RWPE2 (cell line): ENCODE data around the gene ACIN1.

Experiments
- ATAC-seq: fragments of 200-7000 bp; cut with Tn5 transposase; 3 replicates; pipeline ENCODE4 v1.9.1; 2021; ENCODE audit warnings: low read depth
- DNase-seq: peaks from one replicate; pipeline ENCODE4 v3.0.0-alpha.2; 2020; ENCODE audit warnings: low spot score
- H3K27ac ChIP-seq: fragments of 450-650 bp; 2 replicates; pipeline ENCODE4 v1.5.1; 2017; ENCODE audit warnings: mild to moderate bottlenecking; ENCODE audit not compliant: poor library complexity, severe bottlenecking
- H3K27me3 ChIP-seq: fragments of 250-450 bp; sonication (Bioruptor Pico); 2 replicates; pipeline ENCODE4 v1.5.1; 2021; ENCODE audit warnings: mild to moderate bottlenecking, moderate library complexity; ENCODE audit not compliant: insufficient read depth, poor library complexity, severe bottlenecking
- H3K36me3 ChIP-seq: fragments of 250-450 bp; sonication (Bioruptor Pico); 2 replicates; pipeline ENCODE4 v1.5.1; 2020; ENCODE audit warnings: low read depth, mild to moderate bottlenecking, moderate library complexity
- H3K4me1 ChIP-seq: fragments of 250-450 bp; sonication (Bioruptor Pico); 2 replicates; pipeline ENCODE4 v1.5.1; 2021; ENCODE audit warnings: mild to moderate bottlenecking, moderate library complexity; ENCODE audit not compliant: insufficient read depth, poor library complexity, severe bottlenecking
- H3K4me3 ChIP-seq: fragments of 250-450 bp; sonication (Bioruptor Pico); 2 replicates; pipeline ENCODE4 v1.5.1; 2021; ENCODE audit warnings: mild to moderate bottlenecking, moderate library complexity; ENCODE audit not compliant: severe bottlenecking
- H3K9me3 ChIP-seq: fragments of 250-450 bp; sonication (Bioruptor Pico); 2 replicates; pipeline ENCODE4 v1.5.1; 2021; ENCODE audit warnings: mild to moderate bottlenecking, moderate library complexity; ENCODE audit not compliant: severe bottlenecking
- TF ChIP-seq, protein P1 (sequence below): fragments of 450-650 bp; IDR thresholded peaks from one replicate; pipeline ENCODE4 v1.5.1; 2017; ENCODE audit warnings: mild to moderate bottlenecking, moderate library complexity; ENCODE audit not compliant: poor library complexity, severe bottlenecking

ACIN1 gene

DNA sequence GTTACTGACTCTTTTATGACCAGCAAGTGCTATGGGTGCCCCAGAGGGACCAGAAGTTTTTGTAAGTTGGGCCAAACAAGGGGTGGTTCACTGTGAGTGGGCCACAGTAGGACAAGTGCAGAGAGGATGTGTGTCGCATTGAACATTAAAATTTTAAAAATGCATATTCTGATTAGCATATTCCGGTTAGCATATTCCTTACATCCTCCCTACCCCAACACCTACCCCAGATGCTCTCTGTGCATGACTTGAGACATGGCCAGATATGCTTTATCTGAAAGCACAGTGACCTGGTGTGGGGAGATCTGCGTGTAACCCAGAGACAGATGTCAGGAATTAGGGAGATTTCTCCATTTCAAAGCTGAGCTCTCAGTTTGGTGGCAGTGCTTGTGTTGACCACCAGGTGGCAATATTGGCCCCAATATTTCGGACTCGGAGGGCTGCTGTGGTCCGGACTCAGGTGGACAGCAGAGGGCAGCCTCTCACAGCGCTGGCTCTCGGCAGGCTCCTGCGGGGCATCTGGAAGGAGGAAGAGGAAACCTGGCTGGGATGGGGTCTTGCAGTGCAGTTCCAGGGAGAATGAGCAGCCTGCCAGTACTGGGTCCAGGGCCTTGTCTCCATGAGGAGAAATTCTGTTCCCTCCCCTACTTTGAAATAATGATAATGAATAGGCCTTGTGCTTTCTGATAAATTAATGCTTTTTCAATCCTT lies 25.8 kb upstream of the ACIN1 start:
- H3K4me1 ChIP-seq: peaks cover 10% of the 10 kb centered on the region
- no peak for DNase-seq
- no peaks in the 10 kb centered on the region for H3K27me3 ChIP-seq
- TF ChIP-seq, protein P1, sequence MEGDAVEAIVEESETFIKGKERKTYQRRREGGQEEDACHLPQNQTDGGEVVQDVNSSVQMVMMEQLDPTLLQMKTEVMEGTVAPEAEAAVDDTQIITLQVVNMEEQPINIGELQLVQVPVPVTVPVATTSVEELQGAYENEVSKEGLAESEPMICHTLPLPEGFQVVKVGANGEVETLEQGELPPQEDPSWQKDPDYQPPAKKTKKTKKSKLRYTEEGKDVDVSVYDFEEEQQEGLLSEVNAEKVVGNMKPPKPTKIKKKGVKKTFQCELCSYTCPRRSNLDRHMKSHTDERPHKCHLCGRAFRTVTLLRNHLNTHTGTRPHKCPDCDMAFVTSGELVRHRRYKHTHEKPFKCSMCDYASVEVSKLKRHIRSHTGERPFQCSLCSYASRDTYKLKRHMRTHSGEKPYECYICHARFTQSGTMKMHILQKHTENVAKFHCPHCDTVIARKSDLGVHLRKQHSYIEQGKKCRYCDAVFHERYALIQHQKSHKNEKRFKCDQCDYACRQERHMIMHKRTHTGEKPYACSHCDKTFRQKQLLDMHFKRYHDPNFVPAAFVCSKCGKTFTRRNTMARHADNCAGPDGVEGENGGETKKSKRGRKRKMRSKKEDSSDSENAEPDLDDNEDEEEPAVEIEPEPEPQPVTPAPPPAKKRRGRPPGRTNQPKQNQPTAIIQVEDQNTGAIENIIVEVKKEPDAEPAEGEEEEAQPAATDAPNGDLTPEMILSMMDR: peak; percentile 100
- H3K9me3 ChIP-seq: no peaks in the 10 kb centered on the region
- no peak overlapping the region for H3K4me3 ChIP-seq
- H3K27ac ChIP-seq: no peak overlapping the region
- ATAC-seq: peak; percentile 86
- H3K36me3 ChIP-seq: no peaks in the 10 kb centered on the region

DNA sequence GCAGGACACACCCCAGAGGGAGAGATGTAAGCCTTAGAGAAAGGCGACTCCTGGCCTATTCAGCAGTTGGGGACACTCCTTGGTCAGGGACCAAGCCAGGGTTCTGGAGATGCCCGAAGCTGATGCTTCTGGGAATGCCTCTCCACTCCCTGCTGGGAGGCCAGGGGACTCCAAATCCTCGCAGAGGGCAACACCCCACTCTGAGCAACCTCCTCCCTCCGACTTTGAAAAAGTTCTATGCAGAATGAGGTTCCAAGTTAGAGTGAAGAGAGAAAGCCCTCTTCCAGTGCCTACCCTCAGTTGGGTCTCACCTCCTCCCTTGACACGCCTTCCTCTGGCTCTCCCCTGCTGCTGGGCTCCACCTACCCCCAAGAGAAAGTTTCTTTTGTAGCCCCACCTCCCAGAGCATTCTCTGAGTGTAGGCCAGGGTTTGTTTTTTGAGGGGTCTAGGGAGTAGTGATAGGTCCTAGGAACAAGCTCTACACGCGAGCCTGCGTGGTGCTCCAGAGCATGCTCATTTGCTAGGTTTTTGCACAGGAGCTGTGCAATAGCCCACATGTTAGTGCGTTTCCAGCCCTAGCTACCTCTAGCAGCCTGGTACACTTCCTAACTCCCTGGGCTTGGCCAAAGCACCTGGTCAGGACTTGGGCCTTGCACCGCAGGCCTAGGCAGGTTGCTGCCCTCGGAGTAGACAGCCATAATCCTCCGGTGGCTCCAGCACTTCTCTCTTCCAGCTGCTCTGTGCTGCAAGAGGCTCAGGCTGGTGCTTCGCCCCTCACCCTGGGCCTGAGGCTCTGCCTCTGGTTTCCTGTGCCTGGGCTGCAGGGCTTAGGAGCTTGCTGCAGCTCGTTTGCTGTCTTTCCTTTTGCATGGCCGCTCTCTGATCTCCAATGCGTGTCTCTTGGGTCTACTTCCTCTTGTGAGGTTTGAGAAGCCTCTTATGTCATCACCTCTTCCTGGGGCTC lies 24.7 kb upstream of the ACIN1 start:
- Histone ChIP-seq H3K36me3 (no peaks in the 10 kb centered on the region), H3K27me3 (no peaks in the 10 kb centered on the region), H3K4me1 (peaks cover 18% of the 10 kb centered on the region), H3K27ac (no peak overlapping the region), H3K9me3 (no peaks in the 10 kb centered on the region), H3K4me3 (no peak overlapping the region)
- TF ChIP-seq, protein P1: no peak
- ATAC-seq: no peak
- no peak for DNase-seq

DNA sequence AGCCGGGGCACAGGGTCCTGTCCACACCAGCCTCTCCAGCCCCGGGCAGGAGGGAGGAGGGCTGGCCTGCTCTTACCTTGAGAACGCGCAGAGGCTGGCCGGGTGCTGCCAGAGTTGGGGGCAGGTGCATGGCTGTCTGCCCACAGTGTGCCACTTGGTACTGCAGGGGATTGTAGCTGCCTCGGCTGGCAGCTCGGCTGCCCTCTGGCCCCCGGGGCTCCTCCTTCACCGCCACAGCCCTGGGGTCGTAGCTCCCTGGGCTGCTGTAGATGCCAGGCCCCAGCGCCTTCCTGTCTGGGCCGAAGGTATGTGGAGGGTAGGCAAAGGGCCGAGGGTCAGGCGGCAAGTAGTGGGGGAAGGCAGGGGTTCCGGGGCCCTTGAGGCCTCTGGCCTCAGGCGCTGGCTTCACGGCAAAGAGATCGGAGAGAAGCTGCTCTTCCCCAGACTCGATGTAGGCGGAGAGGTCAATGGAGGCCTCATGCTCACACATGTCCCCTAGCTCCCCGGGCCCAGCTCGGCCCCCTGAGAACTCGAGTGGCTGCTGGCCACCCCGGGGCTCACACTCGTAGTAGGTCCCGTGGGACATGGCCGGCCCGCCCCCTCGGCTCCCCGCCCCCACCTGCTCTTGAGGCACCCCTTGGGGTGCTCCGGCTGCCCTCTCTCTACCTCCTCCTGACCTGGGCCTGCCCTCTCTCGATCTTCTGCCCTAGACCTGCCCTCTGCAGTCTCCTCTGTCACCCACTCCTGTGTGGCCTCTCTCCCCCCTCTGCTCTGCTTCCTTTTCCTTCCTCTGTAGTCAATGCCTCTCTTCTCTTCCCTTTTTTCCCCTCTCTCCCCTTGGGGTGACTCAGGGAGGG lies 23.8 kb upstream of the ACIN1 start, which contains the start of gene CEBPE:
TSS of gene CEBPE (minus strand) at position 750 of the 857 bp plus-strand sequence. CDS start at position 586, 164 bp downstream.
- TF ChIP-seq, protein P1: no peak
- Histone ChIP-seq H3K9me3 (no peaks in the 10 kb centered on the region), H3K27me3 (no peaks in the 10 kb centered on the region), H3K27ac (no peak within 1 kb of the TSS), H3K36me3 (no peaks in the 10 kb centered on the region), H3K4me3 (no peak within 1 kb of the TSS), H3K4me1 (peaks cover 26% of the 10 kb centered on the region)
- no peak for ATAC-seq
- DNase-seq: no peak

DNA sequence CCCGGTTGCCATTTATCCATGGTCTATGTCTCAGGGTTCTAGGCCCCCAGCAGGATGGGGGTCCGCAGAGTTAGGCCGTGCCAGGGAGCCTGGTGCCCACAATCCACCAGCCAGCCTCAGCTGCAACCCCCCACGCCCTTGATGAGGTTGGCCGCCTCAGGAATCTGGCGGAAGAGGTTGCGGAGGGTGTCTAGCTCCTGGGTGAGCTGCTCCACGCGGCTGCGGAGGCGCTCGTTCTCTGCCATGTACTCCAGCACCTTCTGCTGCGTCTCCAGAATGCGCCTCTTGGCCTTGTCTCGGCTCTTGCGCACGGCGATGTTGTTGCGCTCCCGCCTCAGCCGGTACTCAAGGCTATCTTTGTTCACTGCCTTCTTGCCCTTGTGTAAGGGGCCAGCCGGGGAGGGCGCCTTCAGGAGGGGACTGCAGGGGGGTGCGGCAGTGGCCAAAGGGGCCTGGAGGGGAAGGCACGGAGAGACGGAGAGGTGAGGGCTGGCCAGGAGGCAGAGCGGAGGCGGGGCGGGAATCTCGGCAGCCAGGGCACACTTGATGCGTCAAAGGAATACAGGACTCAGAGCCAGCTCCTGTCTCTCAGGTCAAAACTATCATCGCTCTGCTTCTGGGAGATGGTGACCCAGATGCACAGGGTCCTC lies 22.6 kb upstream of the ACIN1 start:
- H3K4me1 ChIP-seq: peaks cover 26% of the 10 kb centered on the region
- no peak for ATAC-seq
- TF ChIP-seq, protein P1: no peak
- no peak overlapping the region for H3K27ac ChIP-seq
- no peaks in the 10 kb centered on the region for H3K36me3 ChIP-seq
- H3K27me3 ChIP-seq: no peaks in the 10 kb centered on the region
- no peak for DNase-seq
- H3K4me3 ChIP-seq: no peak overlapping the region
- no peaks in the 10 kb centered on the region for H3K9me3 ChIP-seq
